ENCODE data around the gene SLC26A1. TPM values are rescaled to one million over a fixed set of nuclear protein-coding genes. Genes with fewer than 3 reads are reported as not detected.

The SLC26A1 gene
- total RNA-seq, 2 experiments from 2014 or later, result not detected

GRCh38 chr4:1041147-1041935, 48.1 kb upstream of the SLC26A1 start:
- Histone ChIP-seq H3K4me3 (ENCODE audit: low read length) (no peak overlapping the region), H3K27me3 (ENCODE audit: control insufficient read depth in 1 of 2, insufficient read depth in 2 of 2, low read length in 2 of 2) (peaks cover 18 to 20% of the 10 kb centered on the region in 2 experiments), H3K36me3 (ENCODE audit: insufficient read depth, low read length) (no peaks in the 10 kb centered on the region), H3K4me1 (ENCODE audit: insufficient read depth, low read length) (no peaks in the 10 kb centered on the region), H3K9me3 (ENCODE audit: control insufficient read depth in 1 of 2, insufficient read depth in 1 of 2, low read length in 2 of 2) (peaks cover 0 to 9% of the 10 kb centered on the region in 2 experiments), H3K27ac (ENCODE audit: low read depth in 1 of 2, low read length in 2 of 2) (no peak overlapping the region)
- TF ChIP-seq, protein P1, sequence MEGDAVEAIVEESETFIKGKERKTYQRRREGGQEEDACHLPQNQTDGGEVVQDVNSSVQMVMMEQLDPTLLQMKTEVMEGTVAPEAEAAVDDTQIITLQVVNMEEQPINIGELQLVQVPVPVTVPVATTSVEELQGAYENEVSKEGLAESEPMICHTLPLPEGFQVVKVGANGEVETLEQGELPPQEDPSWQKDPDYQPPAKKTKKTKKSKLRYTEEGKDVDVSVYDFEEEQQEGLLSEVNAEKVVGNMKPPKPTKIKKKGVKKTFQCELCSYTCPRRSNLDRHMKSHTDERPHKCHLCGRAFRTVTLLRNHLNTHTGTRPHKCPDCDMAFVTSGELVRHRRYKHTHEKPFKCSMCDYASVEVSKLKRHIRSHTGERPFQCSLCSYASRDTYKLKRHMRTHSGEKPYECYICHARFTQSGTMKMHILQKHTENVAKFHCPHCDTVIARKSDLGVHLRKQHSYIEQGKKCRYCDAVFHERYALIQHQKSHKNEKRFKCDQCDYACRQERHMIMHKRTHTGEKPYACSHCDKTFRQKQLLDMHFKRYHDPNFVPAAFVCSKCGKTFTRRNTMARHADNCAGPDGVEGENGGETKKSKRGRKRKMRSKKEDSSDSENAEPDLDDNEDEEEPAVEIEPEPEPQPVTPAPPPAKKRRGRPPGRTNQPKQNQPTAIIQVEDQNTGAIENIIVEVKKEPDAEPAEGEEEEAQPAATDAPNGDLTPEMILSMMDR (IDR thresholded peaks at IDR 0.05), result no peak
- ATAC-seq (ENCODE audit: poor library complexity) (peak; percentile 34), DNase-seq (no peak)
- Mint-ChIP-seq H3K27ac (no peak overlapping the region), H3K9me3 (no peaks in the 10 kb centered on the region), H3K36me3 (ENCODE audit: low read depth) (no peaks in the 10 kb centered on the region), H3K4me1 (ENCODE audit: low read depth) (no peaks in the 10 kb centered on the region), H3K4me3 (no peak overlapping the region), H3K27me3 (peaks cover 19% of the 10 kb centered on the region)
- CTCF ChIA-PET, result no interaction called here
- POLR2A ChIA-PET, result no interaction called here
- intact Hi-C loops (cut with DNase I, micrococcal nuclease), result no loop called here

DNA sequence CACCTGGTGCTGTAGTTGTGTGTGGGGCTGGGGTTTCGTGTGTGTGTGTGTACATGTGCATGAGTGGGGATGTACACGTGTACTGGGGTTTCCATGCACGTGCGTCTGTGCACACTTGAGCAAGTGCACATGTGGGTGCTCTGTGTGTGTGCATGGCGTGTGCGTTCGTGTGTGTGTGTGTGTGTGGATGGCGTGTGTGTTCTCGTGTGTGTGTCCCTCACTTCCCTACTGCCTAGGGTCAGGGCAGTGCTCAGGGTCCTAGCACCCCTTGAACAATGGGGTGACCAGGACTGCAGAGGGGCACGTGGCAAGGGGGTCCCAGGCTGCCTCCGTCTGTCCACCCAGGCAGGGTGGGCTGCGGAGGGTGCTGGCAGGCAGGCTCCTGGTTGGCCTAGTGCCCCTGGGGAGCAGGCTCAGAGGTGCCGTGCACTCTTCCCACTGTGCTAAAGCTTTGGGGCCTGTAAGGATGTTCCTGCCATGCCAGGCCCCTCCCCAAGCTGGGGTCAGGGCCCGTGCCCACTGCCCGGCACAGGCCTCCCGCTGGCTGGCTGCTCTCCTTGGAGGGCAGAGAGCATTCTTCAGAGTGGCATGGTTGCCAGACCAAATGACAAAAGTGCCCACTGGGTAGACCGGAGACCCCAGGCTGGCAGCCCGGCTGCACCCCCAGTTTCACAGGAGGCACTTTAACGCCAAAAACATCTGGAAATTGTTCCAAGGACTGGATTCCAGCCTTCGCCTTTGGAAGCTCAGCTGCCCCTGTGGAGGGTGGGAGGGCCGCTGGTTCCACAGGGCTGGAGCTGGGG, 47.3 kb upstream of the SLC26A1 start:
- H3K4me1 Mint-ChIP-seq (ENCODE audit: low read depth), result no peaks in the 10 kb centered on the region
- H3K27ac ChIP-seq (ENCODE audit: low read depth in 1 of 2, low read length in 2 of 2), result no peak overlapping the region
- H3K4me3 Mint-ChIP-seq, result no peak overlapping the region
- H3K4me1 ChIP-seq (ENCODE audit: insufficient read depth, low read length), result no peaks in the 10 kb centered on the region
- peaks cover 18% of the 10 kb centered on the region for H3K27me3 Mint-ChIP-seq
- TF ChIP-seq, protein P1 (IDR thresholded peaks at IDR 0.05), result no peak
- no peak overlapping the region for H3K27ac Mint-ChIP-seq
- intact Hi-C loops (cut with DNase I, micrococcal nuclease), result no loop called here
- peaks cover 0 to 8% of the 10 kb centered on the region in 2 experiments for H3K9me3 ChIP-seq (ENCODE audit: control insufficient read depth in 1 of 2, insufficient read depth in 1 of 2, low read length in 2 of 2)
- DNase-seq, result no peak
- ChIA-PET CTCF (no interaction called here), POLR2A (no interaction called here)
- no peaks in the 10 kb centered on the region for H3K36me3 Mint-ChIP-seq (ENCODE audit: low read depth)
- H3K9me3 Mint-ChIP-seq, result no peaks in the 10 kb centered on the region
- no peaks in the 10 kb centered on the region for H3K36me3 ChIP-seq (ENCODE audit: insufficient read depth, low read length)
- H3K4me3 ChIP-seq (ENCODE audit: low read length), result no peak overlapping the region
- peaks cover 18% of the 10 kb centered on the region in 2 experiments for H3K27me3 ChIP-seq (ENCODE audit: control insufficient read depth in 1 of 2, insufficient read depth in 2 of 2, low read length in 2 of 2)
- no peak for ATAC-seq (ENCODE audit: poor library complexity)

DNA sequence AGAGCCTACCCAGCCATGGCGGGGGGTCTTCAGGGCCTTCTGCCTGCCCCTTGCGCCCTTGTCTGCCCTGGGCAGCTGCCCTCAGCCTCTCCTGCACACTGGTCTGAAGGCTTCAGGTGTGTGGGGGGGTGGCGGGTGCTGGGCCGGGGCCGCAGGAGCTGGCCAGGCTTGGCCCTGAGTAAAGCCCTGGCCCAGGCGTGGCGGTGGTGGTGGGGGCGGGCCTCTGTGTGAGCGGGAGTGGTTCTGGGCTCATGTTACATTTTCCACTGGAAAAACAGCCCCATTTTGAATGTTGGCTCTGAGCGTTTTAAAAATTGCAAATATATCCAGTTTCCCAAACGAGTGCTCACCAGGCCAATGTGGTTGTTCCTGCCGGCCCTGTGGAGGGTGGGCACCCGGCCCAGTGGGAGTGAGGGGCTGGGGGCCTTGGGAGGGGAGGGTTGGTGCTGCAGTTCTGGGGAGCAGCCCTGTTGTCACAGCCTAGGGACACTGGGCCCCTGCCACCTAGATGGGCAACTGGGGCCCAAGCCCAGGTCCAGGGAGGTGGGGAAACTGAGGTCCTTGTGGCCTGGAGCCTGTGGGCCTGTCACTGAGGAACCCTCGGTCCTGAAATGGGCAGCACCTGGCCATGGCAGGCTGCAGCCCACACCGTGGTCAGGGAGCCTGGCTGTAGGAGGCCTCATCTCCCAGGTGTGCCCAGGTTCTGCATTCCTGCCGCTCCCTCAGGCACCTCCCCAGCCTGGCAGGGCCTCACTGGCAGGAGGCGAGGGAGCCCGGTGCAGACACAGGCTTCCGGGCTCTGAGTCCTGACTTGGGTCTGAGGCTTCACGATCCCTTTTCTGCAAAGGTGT, 46.5 kb upstream of the SLC26A1 start:
- TF ChIP-seq, protein P1 (IDR thresholded peaks at IDR 0.05), result no peak
- H3K9me3 Mint-ChIP-seq, result no peaks in the 10 kb centered on the region
- no peak overlapping the region for H3K4me3 Mint-ChIP-seq
- Histone ChIP-seq H3K27ac (ENCODE audit: low read depth in 1 of 2, low read length in 2 of 2) (no peak overlapping the region), H3K4me3 (ENCODE audit: low read length) (no peak overlapping the region), H3K9me3 (ENCODE audit: control insufficient read depth in 1 of 2, insufficient read depth in 1 of 2, low read length in 2 of 2) (no peaks in the 10 kb centered on the region), H3K27me3 (ENCODE audit: control insufficient read depth in 1 of 2, insufficient read depth in 2 of 2, low read length in 2 of 2) (peaks cover 9 to 13% of the 10 kb centered on the region in 2 experiments), H3K36me3 (ENCODE audit: insufficient read depth, low read length) (no peaks in the 10 kb centered on the region), H3K4me1 (ENCODE audit: insufficient read depth, low read length) (no peaks in the 10 kb centered on the region)
- ChIA-PET CTCF (no interaction called here), POLR2A (no interaction called here)
- intact Hi-C loops (cut with DNase I, micrococcal nuclease), result no loop called here
- peaks cover 10% of the 10 kb centered on the region for H3K27me3 Mint-ChIP-seq
- DNase-seq, result no peak
- H3K4me1 Mint-ChIP-seq (ENCODE audit: low read depth), result no peaks in the 10 kb centered on the region
- H3K36me3 Mint-ChIP-seq (ENCODE audit: low read depth), result no peaks in the 10 kb centered on the region
- no peak for ATAC-seq (ENCODE audit: poor library complexity)
- H3K27ac Mint-ChIP-seq, result no peak overlapping the region

All from CD4-positive, alpha-beta T cell (primary cell).